Renal cortex interstitium (tissue), 11 donors: ENCODE results near the gene BATF. TPM values are rescaled to one million over a fixed set of nuclear protein-coding genes. Genes with fewer than 3 reads are reported as not detected.

Experiments used
- DNase-seq, 11 donors: peaks; one replicate each; pipeline ENCODE4 v3.0.0-alpha.2; 2013; ENCODE audit warnings: low read depth in 9 of 11, low spot score in 4 of 11; ENCODE audit errors: extremely low read depth in 1 of 11
- polyA plus RNA-seq, 3 donors: library from polyadenylated mRNA; unstranded; fragments of 120-200 nt; gene quantifications; one replicate each; pipeline ENCODE4 v1.2.1, GENCODE V29; 2013; ENCODE audit not compliant: insufficient read length in 3 of 3

BATF gene
- polyA plus RNA-seq, 3 donors = 0.40 to 0.43 (median 0.42) TPM

GRCh38 chr14:75523771-75524171 lies 1.5 kb downstream of the BATF start:
- no peak for DNase-seq

- no peak for DNase-seq
Measured at GRCh38 chr14:75525969-75526368, 3.7 kb downstream of the BATF start.

- DNase-seq = no peak
Measured at GRCh38 chr14:75527449-75528163, 5.3 kb downstream of the BATF start.

- DNase-seq = no peak
Measured at GRCh38 chr14:75531256-75531655, 9.0 kb downstream of the BATF start.

GRCh38 chr14:75531660-75532317 lies 9.5 kb downstream of the BATF start:
- DNase-seq = no peak

- DNase-seq = no peak
Measured at GRCh38 chr14:75533791-75534555, 11.7 kb downstream of the BATF start.

GRCh38 chr14:75535164-75535898 lies 13.1 kb downstream of the BATF start:
- no peak for DNase-seq

GRCh38 chr14:75537071-75537470 lies 14.8 kb downstream of the BATF start:
- no peak for DNase-seq

- no peak for DNase-seq
Measured at GRCh38 chr14:75539162-75539560, 16.9 kb downstream of the BATF start.

GRCh38 chr14:75539561-75540478 lies 17.6 kb downstream of the BATF start:
- DNase-seq = no peak

- DNase-seq = no peak
Measured at GRCh38 chr14:75540479-75540851, 18.2 kb downstream of the BATF start.

- peak in 5 of 11 donors; percentile 9 to 18 (median 15) for DNase-seq
Measured at GRCh38 chr14:75542588-75543091, 20.4 kb downstream of the BATF start.

- no peak for DNase-seq
Measured at GRCh38 chr14:75543253-75543652, 21.0 kb downstream of the BATF start.

GRCh38 chr14:75543786-75544185 lies 21.5 kb downstream of the BATF start:
- DNase-seq = no peak

GRCh38 chr14:75545907-75546306 lies 23.6 kb downstream of the BATF start:
- DNase-seq = no peak

- no peak for DNase-seq
Measured at GRCh38 chr14:75547552-75548250, 25.4 kb downstream of the BATF start.

- no peak for DNase-seq
Measured at GRCh38 chr14:75548544-75548943, 26.3 kb downstream of the BATF start.

GRCh38 chr14:75549169-75549568 lies 26.9 kb downstream of the BATF start:
- DNase-seq = no peak
